T-helper 17 cell (primary cell): ENCODE measurements around the gene SYT12. TPM values are rescaled to one million over a fixed set of nuclear protein-coding genes. Genes with fewer than 3 reads are reported as not detected.

Source experiments
- ATAC-seq: fragments of 150-1000 bp; cut with Tn5 transposase; 2 replicates; pipeline ENCODE4 v1.10.0; 2021; ENCODE audit warnings: mild to moderate bottlenecking, moderate library complexity
- DNase-seq, 3 donors: peaks; one replicate each; pipeline versions ENCODE4 v3.0.0 to v3.0.0-alpha.2; 2020 to 2021
- H3K9me3 ChIP-seq: one replicate; pipeline ENCODE4 v1.7.0; 2013; ENCODE audit warnings: low read length, mild to moderate bottlenecking; ENCODE audit not compliant: control insufficient read depth, poor library complexity, severe bottlenecking
- H3K27ac Mint-ChIP-seq: one replicate; pipeline ENCODE4 v1.8.0; 2022; ENCODE audit warnings: mild to moderate bottlenecking, moderate library complexity, mixed read lengths
- H3K27me3 Mint-ChIP-seq: one replicate; pipeline ENCODE4 v1.8.0; 2022; ENCODE audit warnings: mixed read lengths
- H3K36me3 Mint-ChIP-seq: one replicate; pipeline ENCODE4 v1.8.0; 2022; ENCODE audit warnings: low read depth, mixed read lengths
- H3K4me1 Mint-ChIP-seq: one replicate; pipeline ENCODE4 v1.8.0; 2022; ENCODE audit warnings: mild to moderate bottlenecking, mixed read lengths
- H3K4me3 Mint-ChIP-seq: one replicate; pipeline ENCODE4 v1.8.0; 2022; ENCODE audit warnings: mild to moderate bottlenecking, moderate library complexity, mixed read lengths
- total RNA-seq, 4 donors: library from RNA in 2 of 4; stranded (reverse) in 2 of 4; gene quantifications; one replicate each; pipeline ENCODE4 v1.2.3 and lab custom pipeline; 2022 to 2026

The SYT12 gene
- total RNA-seq, 2 donors from 2014 or later = not detected

DNA sequence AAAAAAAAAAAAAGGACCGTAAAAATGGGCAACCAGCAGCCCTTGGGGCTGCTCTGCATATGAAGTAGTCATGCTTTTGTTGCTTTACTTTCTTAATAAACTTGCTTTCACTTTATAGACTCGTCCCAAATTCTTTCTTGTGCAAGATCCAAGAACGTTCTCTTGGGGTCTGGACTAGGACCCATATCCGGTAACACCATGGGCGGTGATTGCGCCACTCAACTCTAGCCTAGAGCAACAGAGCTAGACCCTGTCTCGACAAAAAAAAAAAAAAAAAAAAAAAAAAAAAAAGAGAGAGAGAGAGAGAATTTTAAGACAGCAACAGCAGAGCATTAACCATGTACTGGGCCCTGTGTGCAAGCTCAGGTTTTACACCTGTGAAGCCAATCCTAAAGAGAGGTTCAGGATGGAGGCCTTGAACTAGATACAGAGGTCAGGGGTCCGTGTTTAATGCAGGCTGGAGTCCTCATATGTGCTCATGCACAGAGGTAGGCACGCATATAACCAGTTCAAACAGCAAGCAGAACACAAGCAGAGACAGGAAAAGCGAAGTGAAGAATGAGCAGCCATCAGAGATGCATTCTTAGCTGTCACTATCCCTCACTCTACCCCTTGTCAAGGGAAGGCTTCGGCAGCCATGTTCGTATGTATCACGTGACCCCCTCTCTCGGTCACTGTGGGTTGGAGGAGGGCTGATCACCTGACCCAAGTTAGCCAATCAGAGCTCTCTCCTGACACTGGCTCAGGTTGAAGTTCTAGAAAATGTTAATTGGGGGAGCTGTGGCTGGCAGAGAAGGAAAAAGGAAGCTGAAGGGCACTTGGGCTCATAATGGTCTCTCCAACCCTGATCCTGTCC is 16.7 kb upstream of the SYT12 start:
- no peaks in the 10 kb centered on the region for H3K9me3 ChIP-seq
- Mint-ChIP-seq H3K4me1 (peaks cover 4% of the 10 kb centered on the region), H3K4me3 (no peak overlapping the region), H3K36me3 (no peaks in the 10 kb centered on the region), H3K27me3 (peaks cover 7% of the 10 kb centered on the region), H3K27ac (no peak overlapping the region)
- no peak for DNase-seq
- ATAC-seq = no peak

DNA sequence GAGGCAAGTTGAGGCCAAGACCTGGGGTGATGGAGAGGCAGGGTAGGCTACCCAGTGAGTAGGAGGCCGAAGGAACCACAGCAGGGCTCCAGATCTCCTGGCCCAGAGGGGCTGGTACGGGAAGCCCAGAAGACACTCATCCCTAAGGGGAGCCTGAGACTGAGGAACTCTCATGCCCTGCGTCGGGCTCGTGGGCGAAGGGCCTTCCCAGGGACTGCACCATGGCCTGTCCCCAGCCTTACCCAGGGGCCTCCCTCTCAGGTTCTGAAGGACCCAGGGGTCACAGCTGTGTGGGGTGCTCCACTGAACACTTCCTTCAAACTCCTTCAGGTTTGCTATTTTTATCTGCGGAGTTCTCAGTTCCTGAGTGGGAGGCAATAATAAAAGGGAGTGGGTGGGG is 15.8 kb upstream of the SYT12 start:
- no peaks in the 10 kb centered on the region for H3K9me3 ChIP-seq
- DNase-seq = no peak
- Mint-ChIP-seq H3K27me3 (peaks cover 7% of the 10 kb centered on the region), H3K36me3 (no peaks in the 10 kb centered on the region), H3K4me1 (peaks cover 4% of the 10 kb centered on the region), H3K27ac (no peak overlapping the region), H3K4me3 (no peak overlapping the region)
- ATAC-seq = no peak

DNA sequence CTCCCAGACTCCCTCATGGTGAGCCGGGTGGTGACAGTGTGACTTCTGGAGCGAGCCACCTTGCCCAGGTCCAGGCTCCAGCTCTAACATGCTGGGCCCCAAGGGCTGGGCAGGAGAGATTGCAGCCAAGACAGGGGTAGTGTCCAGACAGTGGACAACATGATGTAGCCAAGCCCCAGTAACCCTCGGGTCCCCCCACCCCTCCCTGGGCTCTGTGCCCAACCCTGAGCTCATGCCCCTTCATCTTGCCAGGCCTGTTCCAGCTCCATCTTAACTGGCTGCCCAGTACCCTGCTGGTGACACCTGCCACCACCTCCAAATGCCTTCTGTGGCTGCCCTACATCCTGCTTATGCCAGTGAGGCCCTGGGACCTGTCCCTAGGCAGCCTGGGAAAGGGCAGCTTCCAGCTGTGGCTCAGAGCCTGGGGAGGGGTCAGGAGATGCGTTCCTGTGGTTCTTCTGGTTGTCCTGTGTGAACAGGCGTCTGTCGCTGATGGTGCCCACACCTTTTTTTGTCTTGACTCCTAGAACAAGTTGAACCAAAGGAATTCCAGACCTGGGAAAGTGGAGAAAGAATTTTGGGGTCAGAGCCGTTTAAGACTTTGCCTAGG is 12.5 kb upstream of the SYT12 start:
- ATAC-seq (no peak), DNase-seq (no peak)
- Mint-ChIP-seq H3K27ac (no peak overlapping the region), H3K4me3 (no peak overlapping the region), H3K4me1 (peaks cover 2% of the 10 kb centered on the region), H3K36me3 (no peaks in the 10 kb centered on the region), H3K27me3 (peaks cover 22% of the 10 kb centered on the region)
- no peaks in the 10 kb centered on the region for H3K9me3 ChIP-seq

DNA sequence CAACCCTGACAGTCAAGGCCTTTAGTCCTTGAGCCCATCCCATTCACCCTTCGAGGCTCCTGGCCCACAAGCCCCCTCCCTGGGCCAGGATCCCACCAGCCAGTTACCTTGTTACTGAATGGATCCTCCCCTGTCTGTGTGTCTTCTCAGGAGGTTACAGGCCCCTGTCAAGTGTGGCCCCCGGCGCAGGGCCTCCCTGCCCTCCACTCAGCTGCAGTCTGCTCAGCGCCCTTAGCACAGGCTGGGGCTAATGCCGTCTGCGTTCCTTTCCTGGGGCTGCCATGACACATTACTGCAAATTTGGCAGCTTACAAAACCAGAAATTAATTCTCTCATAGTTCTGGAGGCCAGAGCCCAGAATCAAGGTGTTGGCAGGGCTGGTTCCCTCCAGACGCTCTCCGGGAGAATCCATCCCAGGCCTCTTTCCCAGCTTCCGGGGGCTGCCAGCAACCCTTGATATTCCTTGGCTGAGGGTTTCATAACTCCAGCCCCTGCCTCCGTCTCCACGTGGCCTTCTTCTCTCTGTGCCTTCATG is 9.4 kb upstream of the SYT12 start:
- no peak overlapping the region for H3K27ac Mint-ChIP-seq
- DNase-seq (no peak), ATAC-seq (no peak)
- no peak overlapping the region for H3K4me3 Mint-ChIP-seq
- no peaks in the 10 kb centered on the region for H3K36me3 Mint-ChIP-seq
- no peaks in the 10 kb centered on the region for H3K9me3 ChIP-seq
- H3K4me1 Mint-ChIP-seq = no peaks in the 10 kb centered on the region
- H3K27me3 Mint-ChIP-seq = peaks cover 33% of the 10 kb centered on the region

DNA sequence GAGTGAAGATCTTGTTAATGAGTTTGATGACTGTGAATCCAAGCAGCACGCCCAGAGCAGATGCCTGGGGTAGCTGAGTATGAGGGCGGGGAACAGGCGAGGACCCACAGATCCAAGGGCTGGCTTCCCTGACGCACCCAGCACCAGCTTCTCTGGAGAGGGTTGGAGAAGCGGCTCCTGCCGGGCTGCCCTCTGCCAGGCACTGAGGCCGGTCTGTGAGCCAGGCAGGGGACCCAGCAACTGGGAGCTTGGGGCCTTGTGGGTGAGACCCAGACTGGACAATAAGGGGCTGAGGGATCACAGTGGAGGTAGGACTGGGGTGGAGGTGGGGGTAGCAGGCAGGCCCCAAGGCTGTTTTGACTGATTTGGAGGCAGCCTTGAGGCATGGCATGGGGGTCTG is 8.6 kb upstream of the SYT12 start:
- H3K9me3 ChIP-seq = no peaks in the 10 kb centered on the region
- H3K4me3 Mint-ChIP-seq = no peak overlapping the region
- DNase-seq (no peak), ATAC-seq (no peak)
- H3K4me1 Mint-ChIP-seq = no peaks in the 10 kb centered on the region
- H3K36me3 Mint-ChIP-seq = no peaks in the 10 kb centered on the region
- peaks cover 31% of the 10 kb centered on the region for H3K27me3 Mint-ChIP-seq
- no peak overlapping the region for H3K27ac Mint-ChIP-seq

DNA sequence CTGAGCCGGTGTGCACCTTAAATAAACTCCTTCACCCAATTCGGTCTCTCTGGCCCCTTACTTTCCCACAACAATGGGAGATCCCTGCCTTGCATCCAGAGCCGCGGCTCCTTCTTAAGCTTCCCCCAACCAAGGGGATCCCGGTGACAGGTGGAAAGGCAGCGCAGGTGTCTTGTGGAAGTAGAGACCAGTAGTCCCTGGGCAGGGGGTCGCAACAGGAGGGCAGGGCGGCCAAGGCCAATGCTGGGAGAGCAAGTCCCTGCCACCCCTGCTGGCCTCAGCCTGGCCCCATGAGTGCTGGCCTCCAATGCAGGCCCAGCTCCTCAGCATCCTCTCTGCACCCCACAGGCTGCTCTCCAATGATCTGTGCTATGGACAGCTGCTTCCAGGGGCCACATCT is 7.9 kb upstream of the SYT12 start:
- DNase-seq (no peak), ATAC-seq (no peak)
- Mint-ChIP-seq H3K36me3 (no peaks in the 10 kb centered on the region), H3K27ac (no peak overlapping the region), H3K27me3 (peaks cover 29% of the 10 kb centered on the region), H3K4me1 (no peaks in the 10 kb centered on the region), H3K4me3 (no peak overlapping the region)
- H3K9me3 ChIP-seq = no peaks in the 10 kb centered on the region

DNA sequence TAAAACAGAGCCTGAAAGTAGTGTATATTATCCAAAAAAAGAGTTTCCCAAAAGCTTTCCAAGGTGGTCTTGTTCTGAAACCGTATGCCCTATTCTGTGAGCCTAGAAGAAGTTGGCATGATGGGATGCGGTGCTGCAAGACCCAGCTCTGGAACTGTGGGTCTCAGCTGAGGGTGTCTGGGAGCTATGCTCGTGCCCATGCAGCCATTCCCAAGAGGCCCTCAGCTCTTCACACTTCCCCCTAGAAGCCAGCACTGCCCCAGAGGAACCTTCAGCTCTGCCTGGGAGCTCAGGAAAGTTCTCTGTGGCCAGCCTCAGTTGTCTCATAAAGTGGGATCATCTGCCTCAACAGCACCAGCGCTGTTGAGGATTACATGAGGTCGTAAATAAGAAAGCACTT is 6.4 kb upstream of the SYT12 start:
- ATAC-seq = no peak
- DNase-seq = no peak

DNA sequence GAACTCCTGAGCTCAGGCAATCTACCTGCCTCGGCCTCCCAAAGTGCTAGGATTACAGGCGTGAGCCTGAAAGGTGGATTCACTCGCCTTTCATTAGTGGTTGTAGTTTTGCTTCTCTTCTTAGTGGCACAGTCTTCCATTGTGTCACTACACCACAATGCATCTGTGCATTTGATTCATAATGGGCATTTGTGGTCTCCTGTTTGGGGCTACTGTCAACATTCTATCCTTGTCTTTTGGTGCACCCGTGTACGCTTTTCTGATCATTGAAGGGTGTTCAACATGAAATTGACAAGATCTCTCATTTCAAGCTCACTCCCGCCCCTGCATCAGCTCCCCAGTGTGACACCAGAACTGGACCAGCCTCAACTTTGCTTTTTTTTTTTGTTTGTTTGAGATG is 2.0 kb upstream of the SYT12 start:
- ATAC-seq (no peak), DNase-seq (no peak)
- Mint-ChIP-seq H3K27me3 (peaks cover 43% of the 10 kb centered on the region), H3K27ac (peak overlapping the region; percentile 41), H3K4me3 (no peak overlapping the region), H3K4me1 (peaks cover 22% of the 10 kb centered on the region), H3K36me3 (peaks cover 2% of the 10 kb centered on the region)
- no peaks in the 10 kb centered on the region for H3K9me3 ChIP-seq

More for the DNA sequence above, 6.4 kb upstream of the SYT12 start:
- Mint-ChIP-seq H3K27ac (no peak overlapping the region), H3K27me3 (peaks cover 37% of the 10 kb centered on the region), H3K36me3 (no peaks in the 10 kb centered on the region), H3K4me1 (peaks cover under 1% of the 10 kb centered on the region), H3K4me3 (no peak overlapping the region)
- H3K9me3 ChIP-seq = no peaks in the 10 kb centered on the region

DNA sequence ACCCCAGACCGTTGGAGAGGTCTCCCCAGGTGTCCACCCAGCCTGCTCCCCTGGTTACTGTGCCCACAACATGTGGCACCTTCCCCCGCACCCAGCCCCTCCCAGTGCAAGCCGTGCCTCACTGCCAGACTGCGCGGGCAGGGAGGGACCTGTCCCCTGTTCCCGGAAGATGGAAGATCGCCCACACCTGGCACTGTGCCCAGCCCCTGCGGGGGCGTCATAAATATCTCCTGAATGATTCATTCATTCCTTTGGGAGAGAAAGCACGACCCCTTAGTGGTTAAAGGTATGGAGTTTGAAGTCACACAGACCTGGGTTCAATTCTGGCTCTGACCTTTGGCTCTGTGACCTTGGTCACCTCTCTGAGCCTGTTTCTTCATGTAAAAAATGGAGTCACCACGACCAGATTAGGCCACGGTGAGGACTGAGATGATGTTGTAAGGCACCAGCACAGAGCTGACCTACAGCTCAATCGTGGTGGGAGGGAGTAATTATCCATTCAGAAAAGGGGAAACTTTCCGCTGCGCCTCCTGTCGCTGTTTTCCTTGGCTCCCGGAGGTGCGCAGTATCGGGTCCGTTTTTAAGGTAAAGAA is 497 bp upstream of the SYT12 start:
- H3K9me3 ChIP-seq = no peaks in the 10 kb centered on the region
- DNase-seq = no peak
- Mint-ChIP-seq H3K4me3 (peak overlapping the region; percentile 36), H3K4me1 (peaks cover 22% of the 10 kb centered on the region), H3K27ac (no peak overlapping the region), H3K27me3 (peaks cover 43% of the 10 kb centered on the region), H3K36me3 (peaks cover 2% of the 10 kb centered on the region)
- ATAC-seq = no peak

DNA sequence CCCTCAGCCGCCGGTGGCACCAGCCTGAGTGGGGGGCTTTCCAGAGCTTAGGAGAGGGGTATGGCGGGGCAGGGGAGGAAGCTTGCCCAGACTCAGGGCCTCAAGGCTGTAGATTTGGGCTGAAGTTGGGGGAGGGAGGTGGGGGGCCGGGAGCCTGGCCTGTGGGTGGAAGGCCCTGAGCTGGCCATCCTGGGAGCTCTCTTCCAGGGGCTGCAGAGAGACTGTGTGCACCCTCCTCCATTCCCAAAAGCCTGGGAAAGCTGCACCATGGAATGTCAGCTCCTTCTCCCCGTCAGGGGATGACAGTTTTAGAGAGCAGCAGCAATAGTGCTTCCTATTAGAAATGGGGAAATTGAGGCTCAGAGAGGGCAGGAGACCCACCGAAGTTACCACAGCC is 1.0 kb downstream of the SYT12 start:
- no peak for ATAC-seq
- Mint-ChIP-seq H3K4me3 (peak overlapping the region; percentile 88), H3K27me3 (peaks cover 43% of the 10 kb centered on the region), H3K36me3 (peaks cover 2% of the 10 kb centered on the region), H3K27ac (no peak overlapping the region), H3K4me1 (peaks cover 22% of the 10 kb centered on the region)
- DNase-seq = no peak
- H3K9me3 ChIP-seq = no peaks in the 10 kb centered on the region

DNA sequence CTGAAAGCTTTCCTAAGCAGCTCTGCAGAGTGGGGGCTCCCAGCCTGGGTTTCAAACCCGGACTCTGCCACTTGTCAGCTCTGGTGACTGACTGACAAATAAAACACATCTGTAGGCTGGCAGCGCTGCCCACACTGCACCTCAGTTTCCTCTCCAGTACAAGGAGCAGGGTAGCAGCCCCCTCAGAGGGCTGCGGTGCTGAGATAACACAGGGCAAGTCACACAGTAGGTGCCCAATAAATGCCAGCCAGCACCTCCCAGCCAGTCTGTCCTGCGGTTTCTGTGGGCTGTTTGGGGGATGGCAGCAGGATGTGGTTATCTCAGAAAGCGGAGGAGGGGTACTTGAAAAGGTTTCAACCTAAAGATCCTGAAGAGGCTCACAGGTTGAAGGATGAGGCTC is 1.5 kb downstream of the SYT12 start:
- DNase-seq = peak in 2 of 3 donors; percentile 16 to 24
- peaks cover 2% of the 10 kb centered on the region for H3K36me3 Mint-ChIP-seq
- ATAC-seq = peak; percentile 77
- H3K27me3 Mint-ChIP-seq = peaks cover 43% of the 10 kb centered on the region
- H3K9me3 ChIP-seq = no peaks in the 10 kb centered on the region
- H3K27ac Mint-ChIP-seq = peak overlapping the region; percentile 24
- H3K4me3 Mint-ChIP-seq = peak overlapping the region; percentile 88
- H3K4me1 Mint-ChIP-seq = peaks cover 22% of the 10 kb centered on the region

DNA sequence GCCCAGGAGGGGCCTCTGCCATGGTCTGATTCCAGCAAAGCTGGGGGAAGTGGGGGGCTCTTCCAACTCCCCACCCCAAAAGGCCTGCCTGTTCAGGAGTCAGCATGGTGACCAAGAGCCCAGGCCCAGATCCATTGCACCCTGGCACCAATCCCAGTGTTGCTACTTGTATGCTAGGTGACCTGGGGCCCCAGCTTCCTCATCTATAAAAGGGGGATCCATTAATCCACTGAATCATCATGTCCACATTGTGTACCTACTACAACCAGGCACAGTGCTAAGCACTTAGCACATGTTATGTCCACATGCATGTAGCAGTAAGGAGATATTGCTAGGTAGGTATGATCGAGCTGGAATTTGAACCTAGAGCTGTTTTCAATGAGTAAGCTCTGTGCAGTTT is 2.0 kb downstream of the SYT12 start:
- Mint-ChIP-seq H3K4me1 (peaks cover 22% of the 10 kb centered on the region), H3K36me3 (peaks cover 2% of the 10 kb centered on the region), H3K27ac (peak overlapping the region; percentile 24), H3K4me3 (peak overlapping the region; percentile 88), H3K27me3 (peaks cover 41% of the 10 kb centered on the region)
- no peaks in the 10 kb centered on the region for H3K9me3 ChIP-seq
- ATAC-seq = peak; percentile 6
- no peak for DNase-seq

DNA sequence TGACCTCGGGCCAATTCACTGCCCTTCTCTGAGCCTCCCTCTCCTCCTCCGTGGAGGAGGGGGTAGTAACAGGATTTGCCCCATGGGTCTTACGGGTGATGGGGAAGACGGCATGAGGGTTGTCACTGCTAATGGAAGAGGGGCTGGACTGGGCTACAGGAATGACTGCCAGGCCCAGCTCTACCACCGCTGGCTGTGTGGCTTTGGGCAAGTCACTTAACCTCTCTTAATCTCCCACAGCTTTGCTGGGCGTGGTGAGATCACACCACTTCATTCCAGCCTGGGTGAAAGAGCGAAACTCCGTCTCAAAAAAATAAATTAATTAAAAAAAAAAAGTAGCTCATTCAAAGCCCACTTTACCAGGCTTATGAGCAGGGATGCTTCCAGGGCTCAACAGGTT is 2.8 kb downstream of the SYT12 start:
- H3K4me3 Mint-ChIP-seq = no peak overlapping the region
- no peaks in the 10 kb centered on the region for H3K9me3 ChIP-seq
- no peak for DNase-seq
- peaks cover 22% of the 10 kb centered on the region for H3K4me1 Mint-ChIP-seq
- no peak overlapping the region for H3K27ac Mint-ChIP-seq
- ATAC-seq = no peak
- peaks cover 42% of the 10 kb centered on the region for H3K27me3 Mint-ChIP-seq
- H3K36me3 Mint-ChIP-seq = peaks cover 2% of the 10 kb centered on the region
